ENCODE results near the gene SLC30A1. TPM values are rescaled to one million over a fixed set of nuclear protein-coding genes. Genes with fewer than 3 reads are reported as not detected.

The SLC30A1 gene
- total and polyA plus RNA-seq, 2 of the 13 experiments (the other 11 are each of a cell fraction or from before 2014, with no cell fraction given): 5.9 to 24.4 TPM

DNA sequence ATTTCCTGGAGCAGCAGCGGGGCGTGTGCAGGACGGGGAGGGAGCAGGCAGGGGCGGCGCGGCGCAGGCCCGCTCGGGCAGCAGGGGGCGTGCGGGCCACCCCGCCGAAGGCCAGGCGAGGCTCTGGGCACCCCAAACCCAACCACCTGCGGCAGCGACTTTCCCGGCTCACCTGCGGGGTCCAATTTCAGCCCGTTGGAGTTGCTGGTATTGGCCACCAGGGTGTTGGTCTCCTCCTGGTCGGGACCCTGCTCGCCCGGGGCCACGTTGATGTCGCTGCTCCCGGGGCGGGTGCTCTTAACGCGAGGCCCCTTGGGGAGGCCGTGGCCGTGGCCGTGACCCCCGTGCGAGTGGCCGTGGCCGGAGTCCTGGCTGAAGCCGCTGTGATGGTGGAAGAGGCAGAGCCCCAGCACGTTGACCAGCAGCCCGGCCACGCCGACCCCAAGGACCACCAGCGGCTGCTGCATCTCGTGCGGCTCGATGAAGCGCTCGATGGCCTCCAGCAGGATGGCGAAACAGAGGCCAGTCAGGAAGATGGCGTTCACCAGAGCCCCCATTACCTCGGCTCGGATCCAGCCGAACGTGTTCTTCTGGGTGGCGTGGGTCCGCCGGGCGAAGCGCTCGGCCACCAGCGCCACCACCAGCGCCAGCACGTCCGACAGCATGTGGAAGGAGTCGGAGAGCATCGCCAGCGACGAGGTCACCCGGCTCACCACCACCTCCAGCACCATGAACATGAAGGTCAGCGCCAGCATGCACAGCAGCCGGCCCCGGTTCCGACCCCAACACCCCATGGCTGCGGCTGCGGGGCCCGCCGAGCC is 932 bp downstream of the SLC30A1 start (continued):
- TF ChIP-seq, protein P1, sequence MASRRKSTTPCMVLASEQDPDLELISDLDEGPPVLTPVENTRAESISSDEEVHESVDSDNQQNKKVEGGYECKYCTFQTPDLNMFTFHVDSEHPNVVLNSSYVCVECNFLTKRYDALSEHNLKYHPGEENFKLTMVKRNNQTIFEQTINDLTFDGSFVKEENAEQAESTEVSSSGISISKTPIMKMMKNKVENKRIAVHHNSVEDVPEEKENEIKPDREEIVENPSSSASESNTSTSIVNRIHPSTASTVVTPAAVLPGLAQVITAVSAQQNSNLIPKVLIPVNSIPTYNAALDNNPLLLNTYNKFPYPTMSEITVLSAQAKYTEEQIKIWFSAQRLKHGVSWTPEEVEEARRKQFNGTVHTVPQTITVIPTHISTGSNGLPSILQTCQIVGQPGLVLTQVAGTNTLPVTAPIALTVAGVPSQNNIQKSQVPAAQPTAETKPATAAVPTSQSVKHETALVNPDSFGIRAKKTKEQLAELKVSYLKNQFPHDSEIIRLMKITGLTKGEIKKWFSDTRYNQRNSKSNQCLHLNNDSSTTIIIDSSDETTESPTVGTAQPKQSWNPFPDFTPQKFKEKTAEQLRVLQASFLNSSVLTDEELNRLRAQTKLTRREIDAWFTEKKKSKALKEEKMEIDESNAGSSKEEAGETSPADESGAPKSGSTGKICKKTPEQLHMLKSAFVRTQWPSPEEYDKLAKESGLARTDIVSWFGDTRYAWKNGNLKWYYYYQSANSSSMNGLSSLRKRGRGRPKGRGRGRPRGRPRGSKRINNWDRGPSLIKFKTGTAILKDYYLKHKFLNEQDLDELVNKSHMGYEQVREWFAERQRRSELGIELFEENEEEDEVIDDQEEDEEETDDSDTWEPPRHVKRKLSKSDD (CRISPR knock-in tag; IDR thresholded peaks at IDR 0.05; ENCODE audit: low read depth): no peak
- TF ChIP-seq POLR2AphosphoS5 (IDR thresholded peaks at IDR 0.05; ENCODE audit: low read depth, low read length) (no peak), NFE2L1 (CRISPR knock-in tag; IDR thresholded peaks at IDR 0.05; ENCODE audit: borderline replicate concordance) (no peak), GTF3A (CRISPR knock-in tag; conservative IDR thresholded peaks at IDR 0.05) (0 out of 2 replicates have a peak, but pooled peaks have one; percentile 24), ARNT (IDR thresholded peaks at IDR 0.05) (no peak), FOSL2 (CRISPR knock-in tag; IDR thresholded peaks at IDR 0.05) (peak; percentile 36; the same call in 1 of the 2 replicates), KAT7 (CRISPR knock-in tag; IDR thresholded peaks at IDR 0.05; ENCODE audit: borderline replicate concordance) (peak; percentile 94; the same call in 1 of the 2 replicates), ZNF460 (CRISPR knock-in tag; IDR thresholded peaks at IDR 0.05; ENCODE audit: borderline replicate concordance) (no peak), SRSF1 (optimal IDR thresholded peaks at IDR 0.05; ENCODE audit: low read depth, low read length) (no peak), ZNF101 (CRISPR knock-in tag; IDR thresholded peaks at IDR 0.05; ENCODE audit: borderline replicate concordance, low read depth) (no peak), ADNP (CRISPR knock-in tag; IDR thresholded peaks at IDR 0.05) (no peak), ZNF446 (CRISPR knock-in tag; IDR thresholded peaks at IDR 0.05) (no peak), SALL1 (CRISPR knock-in tag; IDR thresholded peaks at IDR 0.05) (peak; percentile 62), ISL2 (CRISPR knock-in tag; IDR thresholded peaks at IDR 0.05) (peak; percentile 44; the same call in 1 of the 2 replicates), KLF16 (CRISPR knock-in tag; IDR thresholded peaks at IDR 0.05) (no peak), ZNF326 (CRISPR knock-in tag; IDR thresholded peaks at IDR 0.05; ENCODE audit: borderline replicate concordance) (no peak)
- TF ChIP-seq, protein P2, sequence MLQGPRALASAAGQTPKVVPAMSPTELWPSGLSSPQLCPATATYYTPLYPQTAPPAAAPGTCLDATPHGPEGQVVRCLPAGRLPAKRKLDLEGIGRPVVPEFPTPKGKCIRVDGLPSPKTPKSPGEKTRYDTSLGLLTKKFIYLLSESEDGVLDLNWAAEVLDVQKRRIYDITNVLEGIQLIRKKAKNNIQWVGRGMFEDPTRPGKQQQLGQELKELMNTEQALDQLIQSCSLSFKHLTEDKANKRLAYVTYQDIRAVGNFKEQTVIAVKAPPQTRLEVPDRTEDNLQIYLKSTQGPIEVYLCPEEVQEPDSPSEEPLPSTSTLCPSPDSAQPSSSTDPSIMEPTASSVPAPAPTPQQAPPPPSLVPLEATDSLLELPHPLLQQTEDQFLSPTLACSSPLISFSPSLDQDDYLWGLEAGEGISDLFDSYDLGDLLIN (CRISPR knock-in tag; IDR thresholded peaks at IDR 0.05; ENCODE audit: borderline replicate concordance): no peak
- TF ChIP-seq, protein P3, sequence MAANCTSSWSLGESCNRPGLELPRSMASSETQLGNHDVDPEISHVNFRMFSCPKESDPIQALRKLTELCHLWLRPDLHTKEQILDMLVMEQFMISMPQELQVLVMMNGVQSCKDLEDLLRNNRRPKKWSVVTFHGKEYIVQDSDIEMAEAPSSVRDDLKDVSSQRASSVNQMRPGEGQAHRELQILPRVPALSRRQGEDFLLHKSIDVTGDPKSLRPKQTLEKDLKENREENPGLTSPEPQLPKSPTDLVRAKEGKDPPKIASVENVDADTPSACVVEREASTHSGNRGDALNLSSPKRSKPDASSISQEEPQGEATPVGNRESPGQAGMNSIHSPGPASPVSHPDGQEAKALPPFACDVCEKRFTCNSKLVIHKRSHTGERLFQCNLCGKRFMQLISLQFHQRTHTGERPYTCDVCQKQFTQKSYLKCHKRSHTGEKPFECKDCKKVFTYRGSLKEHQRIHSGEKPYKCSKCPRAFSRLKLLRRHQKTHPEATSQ (CRISPR knock-in tag; IDR thresholded peaks at IDR 0.05; ENCODE audit: borderline replicate concordance): peak; percentile 59; the same call in 1 of the 2 replicates
- TF ChIP-seq, protein P4, sequence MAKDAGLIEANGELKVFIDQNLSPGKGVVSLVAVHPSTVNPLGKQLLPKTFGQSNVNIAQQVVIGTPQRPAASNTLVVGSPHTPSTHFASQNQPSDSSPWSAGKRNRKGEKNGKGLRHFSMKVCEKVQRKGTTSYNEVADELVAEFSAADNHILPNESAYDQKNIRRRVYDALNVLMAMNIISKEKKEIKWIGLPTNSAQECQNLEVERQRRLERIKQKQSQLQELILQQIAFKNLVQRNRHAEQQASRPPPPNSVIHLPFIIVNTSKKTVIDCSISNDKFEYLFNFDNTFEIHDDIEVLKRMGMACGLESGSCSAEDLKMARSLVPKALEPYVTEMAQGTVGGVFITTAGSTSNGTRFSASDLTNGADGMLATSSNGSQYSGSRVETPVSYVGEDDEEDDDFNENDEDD (CRISPR knock-in tag; IDR thresholded peaks at IDR 0.05; ENCODE audit: borderline replicate concordance): peak; percentile 47; the same call in 1 of the 2 replicates
- TF ChIP-seq, protein P5, sequence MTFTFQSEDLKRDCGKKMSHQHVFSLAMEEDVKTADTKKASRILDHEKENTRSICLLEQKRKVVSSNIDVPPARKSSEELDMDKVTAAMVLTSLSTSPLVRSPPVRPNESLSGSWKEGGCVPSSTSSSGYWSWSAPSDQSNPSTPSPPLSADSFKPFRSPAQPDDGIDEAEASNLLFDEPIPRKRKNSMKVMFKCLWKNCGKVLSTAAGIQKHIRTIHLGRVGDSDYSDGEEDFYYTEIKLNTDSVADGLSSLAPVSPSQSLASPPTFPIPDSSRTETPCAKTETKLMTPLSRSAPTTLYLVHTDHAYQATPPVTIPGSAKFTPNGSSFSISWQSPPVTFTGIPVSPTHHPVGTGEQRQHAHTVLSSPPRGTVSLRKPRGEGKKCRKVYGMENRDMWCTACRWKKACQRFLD (CRISPR knock-in tag; IDR thresholded peaks at IDR 0.05; ENCODE audit: borderline replicate concordance): peak; percentile 85; the same call in 1 of the 2 replicates
- TF ChIP-seq, protein P6, sequence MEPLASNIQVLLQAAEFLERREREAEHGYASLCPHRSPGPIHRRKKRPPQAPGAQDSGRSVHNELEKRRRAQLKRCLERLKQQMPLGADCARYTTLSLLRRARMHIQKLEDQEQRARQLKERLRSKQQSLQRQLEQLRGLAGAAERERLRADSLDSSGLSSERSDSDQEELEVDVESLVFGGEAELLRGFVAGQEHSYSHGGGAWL (CRISPR knock-in tag; IDR thresholded peaks at IDR 0.05): peak; percentile 34

Measured in HepG2 (cell line).